Measurements from ENCODE around the gene DDIT3.
A peak's percentile ranks its signal among the peaks of the same experiment; 100 is the strongest.
"Not testable (repeated sequence)": the region's sequence is repeated elsewhere in the genome, so short reads cannot be mapped to it uniquely, and the experiment has no call there.

DDIT3 gene

GRCh38 chr12:57515934-57516541 lies 4.3 kb downstream of the DDIT3 start:
- no peaks in the 10 kb centered on the region for H3K27me3 Mint-ChIP-seq
- peak overlapping the region; percentile 84 for H3K27ac Mint-ChIP-seq
- H3K36me3 Mint-ChIP-seq: peaks cover 61 to 84% of the 10 kb centered on the region in 2 donors
- peaks cover 19 to 43% of the 10 kb centered on the region in 2 donors for H3K4me1 Mint-ChIP-seq
- ATAC-seq (replicated peaks) (no peak), DNase-seq (no peak)
- no peak overlapping the region for H3K4me3 Mint-ChIP-seq
- H3K9me3 Mint-ChIP-seq: no peaks in the 10 kb centered on the region

GRCh38 chr12:57515408-57515933 lies 4.8 kb downstream of the DDIT3 start:
- DNase-seq (no peak), ATAC-seq (replicated peaks) (no peak)
- no peak overlapping the region for H3K4me3 Mint-ChIP-seq
- peaks cover 61 to 84% of the 10 kb centered on the region in 2 donors for H3K36me3 Mint-ChIP-seq
- H3K27me3 Mint-ChIP-seq: no peaks in the 10 kb centered on the region
- H3K4me1 Mint-ChIP-seq: peaks cover 18 to 40% of the 10 kb centered on the region in 2 donors
- no peaks in the 10 kb centered on the region for H3K9me3 Mint-ChIP-seq
- H3K27ac Mint-ChIP-seq: peak overlapping the region; percentile 31

DNA sequence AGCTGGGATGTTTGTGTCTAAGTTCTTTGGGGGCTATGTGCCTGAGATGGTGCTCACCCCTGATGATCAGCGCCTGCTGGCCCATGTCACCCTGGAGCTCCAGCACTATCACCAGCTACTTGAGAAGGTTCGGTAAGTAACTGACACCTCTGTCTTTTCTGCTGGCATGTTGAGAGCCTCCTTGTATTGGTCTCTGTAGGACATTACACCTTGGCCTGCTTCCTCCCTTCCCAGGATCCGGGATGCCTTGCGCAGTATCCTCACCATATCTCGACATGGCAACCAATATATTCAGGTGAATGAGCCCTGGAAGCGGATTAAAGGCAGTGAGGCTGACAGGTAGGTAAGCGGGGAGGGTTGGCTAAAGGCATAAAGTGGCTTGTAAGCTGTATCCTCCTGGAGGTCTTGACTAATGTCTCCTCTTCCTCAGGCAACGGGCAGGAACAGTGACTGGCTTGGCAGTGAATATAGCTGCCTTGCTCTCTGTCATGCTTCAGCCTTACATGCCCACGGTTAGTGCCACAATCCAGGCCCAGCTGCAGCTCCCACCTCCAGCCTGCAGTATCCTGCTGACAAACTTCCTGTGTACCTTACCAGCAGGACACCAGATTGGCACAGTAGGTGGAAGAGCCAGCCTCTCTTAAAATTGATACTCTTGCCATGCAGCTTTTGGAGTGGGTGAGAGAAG lies 5.5 kb downstream of the DDIT3 start:
- Mint-ChIP-seq H3K36me3 (peaks cover 61 to 79% of the 10 kb centered on the region in 2 donors), H3K4me3 (no peak overlapping the region), H3K27me3 (no peaks in the 10 kb centered on the region), H3K4me1 (peaks cover 18 to 40% of the 10 kb centered on the region in 2 donors), H3K9me3 (no peaks in the 10 kb centered on the region), H3K27ac (peak overlapping the region; percentile 65)
- ATAC-seq (replicated peaks) (no peak), DNase-seq (no peak)

- H3K4me3 Mint-ChIP-seq; H3K27me3 Mint-ChIP-seq; DNase-seq; ATAC-seq (replicated peaks); H3K9me3 Mint-ChIP-seq: not testable (repeated sequence)
- Mint-ChIP-seq H3K27ac (peak overlapping the region; percentile 65), H3K36me3 (peaks cover 62 to 78% of the 10 kb centered on the region in 2 donors), H3K4me1 (peaks cover 17 to 37% of the 10 kb centered on the region in 2 donors)
Observed at GRCh38 chr12:57514246-57514645, 6.1 kb downstream of the DDIT3 start.

- not testable (repeated sequence) for H3K27ac Mint-ChIP-seq; DNase-seq; H3K4me3 Mint-ChIP-seq; H3K27me3 Mint-ChIP-seq; ATAC-seq (replicated peaks); H3K9me3 Mint-ChIP-seq
- peaks cover 12 to 31% of the 10 kb centered on the region in 2 donors for H3K4me1 Mint-ChIP-seq
- peaks cover 58 to 75% of the 10 kb centered on the region in 2 donors for H3K36me3 Mint-ChIP-seq
Observed at GRCh38 chr12:57513677-57514076, 6.6 kb downstream of the DDIT3 start.

DNA sequence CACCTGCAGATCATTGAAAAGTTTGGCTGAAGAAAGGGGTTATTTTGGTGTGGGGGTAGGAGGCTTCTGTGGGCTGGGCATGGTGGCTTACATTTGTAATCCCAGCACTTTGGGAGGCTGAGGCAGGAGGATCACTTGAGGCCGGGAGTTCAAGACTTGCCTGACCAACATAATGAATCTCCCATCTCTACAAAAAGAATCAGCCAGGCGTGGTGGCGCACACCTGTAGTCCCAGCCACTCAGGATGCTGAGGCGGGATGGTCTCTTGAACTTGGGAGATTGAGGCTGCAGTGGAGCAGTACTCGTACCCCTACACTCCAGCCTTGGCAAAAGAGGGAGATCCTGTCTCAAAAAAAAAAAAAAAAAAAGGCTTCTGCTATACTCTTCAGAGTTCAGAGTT lies 7.0 kb downstream of the DDIT3 start:
- Mint-ChIP-seq H3K4me3 (no peak overlapping the region), H3K36me3 (peaks cover 58 to 71% of the 10 kb centered on the region in 2 donors), H3K4me1 (peaks cover 9 to 27% of the 10 kb centered on the region in 2 donors), H3K9me3 (no peaks in the 10 kb centered on the region), H3K27me3 (no peaks in the 10 kb centered on the region), H3K27ac (peak overlapping the region; percentile 33)
- ATAC-seq (replicated peaks) (no peak), DNase-seq (no peak)

- Mint-ChIP-seq H3K27me3 (no peaks in the 10 kb centered on the region), H3K9me3 (no peaks in the 10 kb centered on the region), H3K4me1 (peaks cover 8 to 21% of the 10 kb centered on the region in 2 donors), H3K27ac (no peak overlapping the region), H3K36me3 (peaks cover 54 to 70% of the 10 kb centered on the region in 2 donors), H3K4me3 (no peak overlapping the region)
- ATAC-seq (replicated peaks) (no peak), DNase-seq (no peak)
Observed at GRCh38 chr12:57512665-57513064, 7.6 kb downstream of the DDIT3 start.

- ATAC-seq (replicated peaks) (no peak), DNase-seq (no peak)
- Mint-ChIP-seq H3K36me3 (peaks cover 46 to 61% of the 10 kb centered on the region in 2 donors), H3K9me3 (no peaks in the 10 kb centered on the region), H3K27me3 (no peaks in the 10 kb centered on the region), H3K4me1 (peaks cover 5 to 12% of the 10 kb centered on the region in 2 donors), H3K27ac (peak overlapping the region; percentile 74), H3K4me3 (no peak overlapping the region)
Observed at GRCh38 chr12:57511588-57512325, 8.6 kb downstream of the DDIT3 start.

DNA sequence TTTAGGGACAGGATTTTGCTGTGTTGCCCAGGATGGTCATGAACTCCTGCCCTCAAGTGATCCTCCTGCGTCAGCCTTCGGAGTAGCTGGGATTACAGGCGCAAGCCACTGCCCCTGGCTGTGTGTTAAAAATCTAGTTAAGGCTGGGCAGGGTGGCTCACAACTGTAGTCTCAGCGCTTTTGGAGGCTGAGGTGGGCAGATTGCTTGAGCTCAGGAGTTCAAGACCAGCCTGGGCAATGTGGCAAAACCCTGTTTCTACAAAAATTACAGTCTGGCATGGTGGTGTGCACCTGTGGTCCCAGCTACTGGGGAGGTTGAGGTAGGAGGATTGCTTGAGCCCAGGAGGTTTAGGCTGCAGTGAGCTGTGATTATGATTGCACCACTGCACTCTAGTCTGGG lies 9.2 kb downstream of the DDIT3 start:
- no peak overlapping the region for H3K27ac Mint-ChIP-seq
- H3K9me3 Mint-ChIP-seq: no peaks in the 10 kb centered on the region
- peaks cover 4 to 8% of the 10 kb centered on the region in 2 donors for H3K4me1 Mint-ChIP-seq
- no peak overlapping the region for H3K4me3 Mint-ChIP-seq
- H3K36me3 Mint-ChIP-seq: peaks cover 45 to 57% of the 10 kb centered on the region in 2 donors
- no peaks in the 10 kb centered on the region for H3K27me3 Mint-ChIP-seq
- ATAC-seq (replicated peaks) (no peak), DNase-seq (no peak)

GRCh38 chr12:57507796-57508195 lies 12.5 kb downstream of the DDIT3 start:
- not testable (repeated sequence) for H3K4me3 Mint-ChIP-seq; ATAC-seq (replicated peaks); H3K27me3 Mint-ChIP-seq; H3K9me3 Mint-ChIP-seq; DNase-seq; H3K4me1 Mint-ChIP-seq; H3K27ac Mint-ChIP-seq
- peaks cover 37 to 49% of the 10 kb centered on the region in 2 donors for H3K36me3 Mint-ChIP-seq

GRCh38 chr12:57506541-57506940 lies 13.8 kb downstream of the DDIT3 start:
- H3K27me3 Mint-ChIP-seq; H3K9me3 Mint-ChIP-seq; DNase-seq; H3K4me3 Mint-ChIP-seq; H3K4me1 Mint-ChIP-seq; H3K27ac Mint-ChIP-seq; ATAC-seq (replicated peaks): not testable (repeated sequence)
- H3K36me3 Mint-ChIP-seq: peaks cover 34 to 46% of the 10 kb centered on the region in 2 donors

GRCh38 chr12:57502311-57502969 lies 17.9 kb downstream of the DDIT3 start:
- H3K4me3 Mint-ChIP-seq; ATAC-seq (replicated peaks); H3K27ac Mint-ChIP-seq; H3K27me3 Mint-ChIP-seq; H3K9me3 Mint-ChIP-seq; DNase-seq; H3K4me1 Mint-ChIP-seq: not testable (repeated sequence)
- peaks cover 51 to 59% of the 10 kb centered on the region in 2 donors for H3K36me3 Mint-ChIP-seq

- no peak overlapping the region for H3K4me3 Mint-ChIP-seq
- peaks cover 0 to 2% of the 10 kb centered on the region in 2 donors for H3K9me3 Mint-ChIP-seq
- peaks cover 59 to 63% of the 10 kb centered on the region in 2 donors for H3K36me3 Mint-ChIP-seq
- H3K27me3 Mint-ChIP-seq: no peaks in the 10 kb centered on the region
- H3K27ac Mint-ChIP-seq: no peak overlapping the region
- H3K4me1 Mint-ChIP-seq: peaks cover 7 to 9% of the 10 kb centered on the region in 2 donors
- DNase-seq: no peak
- no peak for ATAC-seq (replicated peaks)
Observed at GRCh38 chr12:57500213-57500612, 20.1 kb downstream of the DDIT3 start.

- Mint-ChIP-seq H3K27me3 (no peaks in the 10 kb centered on the region), H3K4me3 (no peak overlapping the region), H3K36me3 (peaks cover 57 to 59% of the 10 kb centered on the region in 2 donors), H3K9me3 (peaks cover 0 to 2% of the 10 kb centered on the region in 2 donors), H3K27ac (no peak overlapping the region), H3K4me1 (peaks cover 7 to 9% of the 10 kb centered on the region in 2 donors)
- DNase-seq (no peak), ATAC-seq (replicated peaks) (no peak)
Observed at GRCh38 chr12:57498571-57498970, 21.7 kb downstream of the DDIT3 start.
